Left lobe of liver (tissue), 2 donors: Measurements from ENCODE around the gene ALDH1B1. TPM values are rescaled to one million over a fixed set of nuclear protein-coding genes. Genes with fewer than 3 reads are reported as not detected.
"Not testable (repeated sequence)": the region's sequence is repeated elsewhere in the genome, so short reads cannot be mapped to it uniquely, and the experiment has no call there.

Source experiments
- ATAC-seq: fragments of 200-7000 bp; cut with Tn5 transposase; one replicate; pipeline ENCODE4 v1.9.1; 2020; ENCODE audit warnings: mild to moderate bottlenecking, moderate library complexity
- DNase-seq: peaks from one replicate; pipeline ENCODE4 v3.0.0-alpha.2; 2020; ENCODE audit warnings: low spot score
- total RNA-seq: library from RNA; stranded (reverse); gene quantifications from one replicate; pipeline ENCODE4 v1.2.1, GENCODE V29; 2021
- donor health status: DM: no; HTN: no; CAD: no; lungs with moderate emphysema.
- donor health status: DM: no; HTN: yes; CAD: no.

The ALDH1B1 gene
- total RNA-seq, 1 donor from 2014 or later, result 53.7 TPM

GRCh38 chr9:38360839-38361472 lies 31.5 kb upstream of the ALDH1B1 start:
- no peak for DNase-seq
- ATAC-seq, result no peak

GRCh38 chr9:38361473-38361850 lies 31.0 kb upstream of the ALDH1B1 start:
- ATAC-seq, result no peak
- DNase-seq, result no peak

- DNase-seq, result no peak
- peak; percentile 96 for ATAC-seq
These were observed 29.5 kb upstream of the ALDH1B1 start for GRCh38 chr9:38362852-38363588.

GRCh38 chr9:38363589-38363925 lies 28.9 kb upstream of the ALDH1B1 start:
- ATAC-seq, result no peak
- DNase-seq, result no peak

- no peak for ATAC-seq
- no peak for DNase-seq
These were observed 24.6 kb upstream of the ALDH1B1 start for GRCh38 chr9:38367898-38368297.

- ATAC-seq (no peak), DNase-seq (no peak)
These were observed 23.8 kb upstream of the ALDH1B1 start for GRCh38 chr9:38368731-38369130.

- DNase-seq (no peak), ATAC-seq (no peak)
These were observed 22.3 kb upstream of the ALDH1B1 start for GRCh38 chr9:38370176-38370575.

GRCh38 chr9:38371495-38371894 lies 21.0 kb upstream of the ALDH1B1 start:
- ATAC-seq, result peak; percentile 99

GRCh38 chr9:38372762-38373619 lies 19.5 kb upstream of the ALDH1B1 start:
- DNase-seq, result no peak
- no peak for ATAC-seq

More at GRCh38 chr9:38371495-38371894, 21.0 kb upstream of the ALDH1B1 start:
- DNase-seq, result peak; percentile 63

- ATAC-seq, result no peak
- DNase-seq, result no peak
These were observed 18.8 kb upstream of the ALDH1B1 start for GRCh38 chr9:38373679-38374078.

- DNase-seq, result no peak
- ATAC-seq, result no peak
These were observed 17.5 kb upstream of the ALDH1B1 start for GRCh38 chr9:38374847-38375571.

- DNase-seq (no peak), ATAC-seq (no peak)
These were observed 16.9 kb upstream of the ALDH1B1 start for GRCh38 chr9:38375572-38375963.

- DNase-seq (no peak), ATAC-seq (no peak)
These were observed 16.4 kb upstream of the ALDH1B1 start for GRCh38 chr9:38376021-38376670.

- not testable (repeated sequence) for ATAC-seq, DNase-seq
These were observed 15.0 kb upstream of the ALDH1B1 start for GRCh38 chr9:38377336-38378083.

GRCh38 chr9:38380230-38380871 lies 12.2 kb upstream of the ALDH1B1 start:
- DNase-seq, result no peak
- ATAC-seq, result no peak

GRCh38 chr9:38380872-38381534 lies 11.5 kb upstream of the ALDH1B1 start:
- ATAC-seq (peak; percentile 75), DNase-seq (no peak)

GRCh38 chr9:38382141-38382540 lies 10.4 kb upstream of the ALDH1B1 start:
- DNase-seq, result no peak
- no peak for ATAC-seq

- no peak for DNase-seq
- ATAC-seq, result no peak
These were observed 7.3 kb upstream of the ALDH1B1 start for GRCh38 chr9:38384990-38385848.
